ENCODE measurements around the gene PRPSAP2. TPM values are rescaled to one million over a fixed set of nuclear protein-coding genes. Genes with fewer than 3 reads are reported as not detected.
"Not testable (repeated sequence)": the region's sequence is repeated elsewhere in the genome, so short reads cannot be mapped to it uniquely, and the experiment has no call there.

Gene PRPSAP2
- total RNA-seq (10 to 100 TPM; 23.6 to 45.7 (median 33.2) TPM), polyA plus RNA-seq (10 to 100 TPM; 25.7 to 30.0 (median 28.2) TPM)

- Histone ChIP-seq H3K27ac (peak within 1 kb of the TSS; percentile 94 to 97 (median 96)), H3K4me1 (peaks cover 0 to 41% (median 25%) of the 10 kb centered on the region in 4 donors), H3K36me3 (no peaks in the 10 kb centered on the region), H3K9me3 (no peaks in the 10 kb centered on the region), H3K27me3 (no peaks in the 10 kb centered on the region), H3K4me3 (peak within 1 kb of the TSS; percentile 71 to 97 (median 82))
- peak; percentile 98 for DNase-seq
- intact Hi-C loops (cut with DNase I) = no loop called here
- TF ChIP-seq POLR2AphosphoS5 (IDR thresholded peaks at IDR 0.05) (peak; percentile 56 to 79 (median 70)), POLR2A (IDR thresholded peaks at IDR 0.05) (no peak), CTCF (IDR thresholded peaks at IDR 0.05) (no peak)
- WGBS, 2 donors = 0 to 1% methylated on average over 58 of the region's 58 CpGs
Observed at GRCh38 chr17:18857864-18858566, at the start of gene PRPSAP2. Gene PRPSAP2, plus strand, starts transcription at chr17:18858131. Its CDS starts 7,703 bp downstream, at chr17:18865834.

GRCh38 chr17:18815924-18816323, 42.0 kb upstream of the PRPSAP2 start:
- H3K4me1 ChIP-seq, DNase-seq, H3K36me3 ChIP-seq, H3K9me3 ChIP-seq, H3K4me3 ChIP-seq, H3K27me3 ChIP-seq, H3K27ac ChIP-seq: not testable (repeated sequence)
- 47 to 72% methylated on average over 3 of the region's 3 CpGs for WGBS, 2 donors
- intact Hi-C loops (cut with DNase I) = loop anchor here (5.0 kb wide), 1 partner anchor 146 kb away; no protein-coding TSS in a partner anchor

GRCh38 chr17:18816489-18817371, 41.2 kb upstream of the PRPSAP2 start:
- peak; percentile 63 for DNase-seq
- H3K27ac ChIP-seq, H3K27me3 ChIP-seq, H3K4me1 ChIP-seq, H3K9me3 ChIP-seq, H3K4me3 ChIP-seq, H3K36me3 ChIP-seq: not testable (repeated sequence)
- WGBS, 2 donors = 47 to 52% methylated on average over 9 of the region's 9 CpGs
- TF ChIP-seq CTCF (IDR thresholded peaks at IDR 0.05) = peak; percentile 30 to 70 (median 46)
- intact Hi-C loops (cut with DNase I) = loop anchor here (5.0 kb wide), 1 partner anchor 146 kb away; no protein-coding TSS in a partner anchor

GRCh38 chr17:18821430-18821829, 36.5 kb upstream of the PRPSAP2 start:
- H3K4me1 ChIP-seq; intact Hi-C loops (cut with DNase I); H3K27me3 ChIP-seq; H3K9me3 ChIP-seq; H3K4me3 ChIP-seq; H3K27ac ChIP-seq; H3K36me3 ChIP-seq; DNase-seq: not testable (repeated sequence)
- 57 to 81% methylated on average over 1 of the region's 3 CpGs for WGBS, 2 donors

- DNase-seq; H3K4me1 ChIP-seq; H3K9me3 ChIP-seq; intact Hi-C loops (cut with DNase I); H3K27me3 ChIP-seq; H3K36me3 ChIP-seq; H3K4me3 ChIP-seq: not testable (repeated sequence)
- WGBS, 2 donors = no CpG with 5 or more reads among the region's 1 CpG
- peak overlapping the region in 1 of 4 donors; percentile 34 for H3K27ac ChIP-seq
Observed at GRCh38 chr17:18827613-18828012, 30.3 kb upstream of the PRPSAP2 start.

GRCh38 chr17:18848501-18848900, 9.4 kb upstream of the PRPSAP2 start:
- WGBS, 2 donors = 93 to 96% methylated on average over 6 of the region's 6 CpGs
- Histone ChIP-seq H3K4me1 (no peaks in the 10 kb centered on the region), H3K9me3 (no peaks in the 10 kb centered on the region), H3K4me3 (no peak overlapping the region), H3K36me3 (no peaks in the 10 kb centered on the region), H3K27ac (no peak overlapping the region), H3K27me3 (no peaks in the 10 kb centered on the region)
- no peak for DNase-seq
- intact Hi-C loops (cut with DNase I) = no loop called here
- no peak for TF ChIP-seq CTCF (IDR thresholded peaks at IDR 0.05)
- TF ChIP-seq EP300 (IDR thresholded peaks at IDR 0.05) = no peak
- no peak for TF ChIP-seq POLR2A (IDR thresholded peaks at IDR 0.05)
- TF ChIP-seq POLR2AphosphoS5 (IDR thresholded peaks at IDR 0.05) = no peak

Data from sigmoid colon (tissue), 7 donors.